Neural cell (in vitro differentiated cells): Measurements from ENCODE around the gene STAT6. TPM values are rescaled to one million over a fixed set of nuclear protein-coding genes. Genes with fewer than 3 reads are reported as not detected.

ENCODE experiments used
- H2AFZ ChIP-seq: fragments of 200-600, 300-800 bp; sonication (generic), shearing (Covaris generic); 2 replicates; pipeline ENCODE4 v1.6.0; 2014; ENCODE audit warnings: low read depth, mild to moderate bottlenecking, antibody characterized with exemption, low read length, moderate library complexity
- H3F3A ChIP-seq: fragments of 200-600 bp; shearing (Covaris generic); 2 replicates; pipeline ENCODE4 v1.6.1; 2016; ENCODE audit warnings: mild to moderate bottlenecking, moderate library complexity, mixed read lengths, antibody characterized with exemption, low read length; ENCODE audit not compliant: insufficient read depth, poor library complexity, severe bottlenecking
- H3K27ac ChIP-seq: fragments of 200-600, 300-800 bp; sonication (generic), shearing (Covaris generic); 2 replicates; pipeline ENCODE4 v1.5.1; 2014; ENCODE audit warnings: mild to moderate bottlenecking, low read length, moderate library complexity
- H3K27me3 ChIP-seq: fragments of 300-800, 200-600 bp; sonication (generic), shearing (Covaris generic); 2 replicates; pipeline ENCODE4 v1.6.0; 2014; ENCODE audit warnings: mild to moderate bottlenecking, low read depth, low read length, moderate library complexity; ENCODE audit not compliant: insufficient read depth
- H3K36me3 ChIP-seq: fragments of 300-800, 200-600 bp; sonication (generic), shearing (Covaris generic); 2 replicates; pipeline ENCODE4 v1.5.1; 2014; ENCODE audit warnings: mild to moderate bottlenecking, antibody characterized with exemption, low read length, moderate library complexity; ENCODE audit not compliant: insufficient read depth
- H3K4me2 ChIP-seq: fragments of 300-800, 200-600 bp; sonication (generic), shearing (Covaris generic); 2 replicates; pipeline ENCODE4 v1.6.0; 2014; ENCODE audit warnings: mild to moderate bottlenecking, low read length
- H3K4me3 ChIP-seq: fragments of 300-800, 200-600 bp; sonication (generic), shearing (Covaris generic); 2 replicates; pipeline ENCODE4 v1.5.1; 2014; ENCODE audit warnings: mild to moderate bottlenecking, low read length, moderate library complexity
- H3K79me2 ChIP-seq: fragments of 200-600 bp; shearing (Covaris generic); replicated peaks from 2 replicates; pipeline ENCODE4 v1.6.0; 2014; ENCODE audit warnings: mild to moderate bottlenecking, low read length, moderate library complexity; ENCODE audit not compliant: insufficient read depth
- H3K9ac ChIP-seq: fragments of 300-800, 200-600 bp; sonication (generic), shearing (Covaris generic); 2 replicates; pipeline ENCODE4 v1.6.1; 2016; ENCODE audit warnings: mild to moderate bottlenecking, low read length, mixed read lengths
- H3K9me2 ChIP-seq: fragments of 200-600 bp; shearing (Covaris generic); 2 replicates; pipeline ENCODE4 v1.6.1; 2016; ENCODE audit warnings: mild to moderate bottlenecking, low read length, mixed read lengths; ENCODE audit not compliant: insufficient read depth
- H3K9me3 ChIP-seq: fragments of 200-600, 300-800 bp; sonication (generic), shearing (Covaris generic); 2 replicates; pipeline ENCODE4 v1.6.1; 2016; ENCODE audit warnings: mild to moderate bottlenecking, mixed run types, low read length, moderate library complexity, mixed read lengths
- H4K20me1 ChIP-seq: fragments of 200-600 bp; shearing (Covaris generic); 2 replicates; pipeline ENCODE4 v1.6.1; 2016; ENCODE audit warnings: mild to moderate bottlenecking, mixed run types; ENCODE audit not compliant: insufficient read depth
- CTCF ChIP-seq: fragments of 450-650 bp; IDR thresholded peaks from 2 replicates; pipeline ENCODE4 v1.5.1; 2014; ENCODE audit warnings: antibody characterized with exemption, mild to moderate bottlenecking, moderate library complexity; ENCODE audit not compliant: poor library complexity, severe bottlenecking
- EP300 ChIP-seq: fragments of 450-650 bp; conservative IDR thresholded peaks from 2 replicates; pipeline ENCODE4 v1.6.1; 2014; ENCODE audit warnings: antibody characterized with exemption, mild to moderate bottlenecking, moderate library complexity; ENCODE audit not compliant: poor library complexity, severe bottlenecking
- EZH2 ChIP-seq: fragments of 200-600, 300-800 bp; shearing (Covaris generic), sonication (generic); IDR thresholded peaks from 2 replicates; pipeline ENCODE4 v1.6.1; 2014; ENCODE audit warnings: antibody characterized with exemption, low read length, borderline replicate concordance, mild to moderate bottlenecking; ENCODE audit not compliant: insufficient read depth, poor library complexity, severe bottlenecking
- MXI1 ChIP-seq: fragments of 450-650 bp; conservative IDR thresholded peaks from 2 replicates; pipeline ENCODE4 v1.6.1; 2014; ENCODE audit warnings: antibody characterized with exemption, mild to moderate bottlenecking; ENCODE audit not compliant: poor library complexity, severe bottlenecking
- POLR2AphosphoS5 ChIP-seq: IDR thresholded peaks from 2 replicates; pipeline ENCODE4 v1.6.1; 2012
- RAD21 ChIP-seq: fragments of 450-650 bp; conservative IDR thresholded peaks from 2 replicates; pipeline ENCODE4 v1.6.1; 2014; ENCODE audit warnings: antibody characterized with exemption, mild to moderate bottlenecking, moderate library complexity
- REST ChIP-seq: IDR thresholded peaks from 2 replicates; pipeline ENCODE4 v1.6.1; 2012; ENCODE audit warnings: borderline replicate concordance
- SMC3 ChIP-seq: fragments of 450-650 bp; conservative IDR thresholded peaks from 2 replicates; pipeline ENCODE4 v1.6.1; 2014; ENCODE audit warnings: antibody characterized with exemption, mild to moderate bottlenecking, moderate library complexity; ENCODE audit not compliant: poor library complexity
- TAF1 ChIP-seq: IDR thresholded peaks from 2 replicates; pipeline ENCODE4 v1.6.1; 2012; ENCODE audit warnings: low read depth
- polyA plus RNA-seq: library from polyadenylated mRNA; depleted of rRNA; stranded (reverse); fragments of >200 nt; gene quantifications from 2 replicates; pipeline ENCODE4 v1.2.3, GENCODE V29; 2014

STAT6 gene
- polyA plus RNA-seq, 1 donor from 2014 or later, result not detected

GRCh38 chr12:57109207-57110103 is 1.7 kb downstream of the STAT6 start:
- no peaks in the 10 kb centered on the region for H3K9me3 ChIP-seq
- H3F3A ChIP-seq, result no peaks in the 10 kb centered on the region
- H3K4me2 ChIP-seq, result no peak overlapping the region
- TF ChIP-seq EZH2, result no peak
- TF ChIP-seq POLR2AphosphoS5, result no peak
- TF ChIP-seq RAD21, result no peak
- no peak for TF ChIP-seq CTCF
- TF ChIP-seq MXI1, result no peak
- no peak overlapping the region for H3K27ac ChIP-seq
- no peaks in the 10 kb centered on the region for H3K79me2 ChIP-seq
- H3K9me2 ChIP-seq, result no peaks in the 10 kb centered on the region
- H4K20me1 ChIP-seq, result no peaks in the 10 kb centered on the region
- H3K9ac ChIP-seq, result no peak overlapping the region
- no peak overlapping the region for H2AFZ ChIP-seq
- H3K4me3 ChIP-seq, result no peak overlapping the region
- H3K36me3 ChIP-seq, result no peaks in the 10 kb centered on the region
- H3K27me3 ChIP-seq, result no peaks in the 10 kb centered on the region

- Histone ChIP-seq H3K9ac (no peak overlapping the region), H3K36me3 (no peaks in the 10 kb centered on the region), H3K27ac (no peak overlapping the region), H3K27me3 (no peaks in the 10 kb centered on the region), H3K4me2 (no peak overlapping the region), H4K20me1 (no peaks in the 10 kb centered on the region), H2AFZ (no peak overlapping the region), H3K79me2 (no peaks in the 10 kb centered on the region), H3K9me2 (no peaks in the 10 kb centered on the region), H3K4me3 (no peak overlapping the region), H3F3A (no peaks in the 10 kb centered on the region), H3K9me3 (no peaks in the 10 kb centered on the region)
- TF ChIP-seq TAF1 (no peak), REST (no peak), POLR2AphosphoS5 (no peak), SMC3 (no peak), EP300 (no peak), CTCF (no peak), EZH2 (no peak), MXI1 (no peak)
Measured at GRCh38 chr12:57107456-57108155, 3.6 kb downstream of the STAT6 start.
